ENCODE data around the gene CIPC. TPM values are rescaled to one million over a fixed set of nuclear protein-coding genes. Genes with fewer than 3 reads are reported as not detected.
A peak's percentile ranks its signal among the peaks of the same experiment; 100 is the strongest.

CIPC gene
- total RNA-seq, 1 donor: 23.7 TPM

DNA sequence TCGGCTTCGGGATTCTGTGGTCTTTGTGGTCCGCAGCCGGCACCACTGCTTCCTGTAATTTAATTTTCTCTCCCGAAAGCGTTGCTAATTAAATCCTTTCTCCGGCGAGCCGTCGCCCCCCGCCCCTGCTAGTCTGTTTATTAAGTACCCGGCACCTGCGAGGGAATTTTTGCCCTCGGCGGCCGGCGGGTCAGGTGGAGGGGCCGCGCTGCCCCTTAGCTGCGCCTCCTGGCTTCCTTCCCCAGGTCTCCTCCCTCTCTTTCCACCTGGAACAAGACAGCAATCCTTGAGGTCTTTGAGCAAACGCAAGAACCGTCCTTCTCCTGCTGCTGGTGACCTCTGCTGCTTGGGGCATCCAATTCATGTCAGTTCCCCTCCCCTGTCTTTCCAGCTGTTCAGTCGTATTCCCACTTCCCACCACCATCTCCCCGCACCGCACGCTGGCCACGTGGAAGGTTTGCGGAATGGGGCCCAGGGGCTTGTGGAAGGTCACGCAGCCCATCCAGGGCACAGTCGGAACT is 27.3 kb downstream of the CIPC start:
- TF ChIP-seq, protein P1, sequence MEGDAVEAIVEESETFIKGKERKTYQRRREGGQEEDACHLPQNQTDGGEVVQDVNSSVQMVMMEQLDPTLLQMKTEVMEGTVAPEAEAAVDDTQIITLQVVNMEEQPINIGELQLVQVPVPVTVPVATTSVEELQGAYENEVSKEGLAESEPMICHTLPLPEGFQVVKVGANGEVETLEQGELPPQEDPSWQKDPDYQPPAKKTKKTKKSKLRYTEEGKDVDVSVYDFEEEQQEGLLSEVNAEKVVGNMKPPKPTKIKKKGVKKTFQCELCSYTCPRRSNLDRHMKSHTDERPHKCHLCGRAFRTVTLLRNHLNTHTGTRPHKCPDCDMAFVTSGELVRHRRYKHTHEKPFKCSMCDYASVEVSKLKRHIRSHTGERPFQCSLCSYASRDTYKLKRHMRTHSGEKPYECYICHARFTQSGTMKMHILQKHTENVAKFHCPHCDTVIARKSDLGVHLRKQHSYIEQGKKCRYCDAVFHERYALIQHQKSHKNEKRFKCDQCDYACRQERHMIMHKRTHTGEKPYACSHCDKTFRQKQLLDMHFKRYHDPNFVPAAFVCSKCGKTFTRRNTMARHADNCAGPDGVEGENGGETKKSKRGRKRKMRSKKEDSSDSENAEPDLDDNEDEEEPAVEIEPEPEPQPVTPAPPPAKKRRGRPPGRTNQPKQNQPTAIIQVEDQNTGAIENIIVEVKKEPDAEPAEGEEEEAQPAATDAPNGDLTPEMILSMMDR (IDR thresholded peaks at IDR 0.05; ENCODE audit: insufficient read depth, low read depth, low read length): no peak
- no peak for DNase-seq (ENCODE audit: low read depth)
- H3K4me3 ChIP-seq (ENCODE audit: low read depth, low read length): peak overlapping the region; percentile 14

DNA sequence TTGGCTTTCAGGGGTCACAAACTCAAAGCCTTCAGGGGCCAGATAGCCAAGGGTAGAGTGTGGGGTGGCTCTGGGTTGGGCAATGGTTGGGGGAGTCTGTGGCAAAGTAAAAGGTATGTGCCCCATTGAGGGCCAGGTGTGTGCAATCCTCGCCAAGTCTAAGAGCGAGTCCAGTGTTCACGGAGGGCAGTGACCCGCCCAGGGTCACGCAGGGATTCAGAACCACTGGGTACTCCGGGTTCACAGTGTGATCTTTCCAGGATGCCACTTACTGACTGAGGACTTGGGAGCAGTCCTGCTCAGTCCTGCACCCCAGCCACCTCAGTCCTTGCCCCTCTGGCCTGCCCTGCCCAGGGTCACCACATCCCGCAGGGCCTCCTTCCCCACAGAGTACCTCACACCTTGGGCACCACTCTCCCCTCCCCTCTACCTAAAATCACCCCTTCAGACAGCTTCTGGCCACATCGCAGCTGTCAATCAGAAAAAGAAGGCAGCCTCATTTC is 27.8 kb downstream of the CIPC start:
- DNase-seq (ENCODE audit: low read depth): no peak

DNA sequence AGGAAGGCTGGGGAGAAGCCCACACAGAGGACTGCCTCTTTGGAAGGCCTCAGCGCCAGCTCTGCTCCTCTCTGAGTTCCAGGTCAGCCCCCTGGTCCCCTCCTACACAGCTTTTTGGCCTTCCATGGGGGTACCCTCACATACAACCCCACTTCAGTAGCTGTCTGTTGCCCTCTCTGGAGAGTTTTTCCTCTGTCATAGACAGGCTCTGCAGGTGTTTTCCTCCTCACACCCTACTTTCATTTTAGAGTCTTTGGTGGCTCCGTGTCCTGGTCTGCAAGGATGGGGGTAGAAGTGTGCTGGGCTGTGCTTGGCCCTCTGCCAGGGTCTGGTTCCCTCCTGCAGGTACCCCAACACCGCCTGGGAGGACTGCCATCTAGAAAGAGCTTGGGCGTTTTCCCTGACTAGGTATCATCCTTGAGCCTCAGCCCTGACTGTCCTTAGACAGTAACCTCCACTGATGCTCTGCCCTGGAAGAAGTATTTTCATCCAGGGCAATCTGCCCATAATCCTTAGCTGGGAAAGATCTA is 28.5 kb downstream of the CIPC start:
- no peak for DNase-seq (ENCODE audit: low read depth)

More for the DNA sequence above, 27.8 kb downstream of the CIPC start:
- TF ChIP-seq, protein P1 (IDR thresholded peaks at IDR 0.05; ENCODE audit: insufficient read depth, low read depth, low read length): no peak
- H3K4me3 ChIP-seq (ENCODE audit: low read depth, low read length): no peak overlapping the region

DNA sequence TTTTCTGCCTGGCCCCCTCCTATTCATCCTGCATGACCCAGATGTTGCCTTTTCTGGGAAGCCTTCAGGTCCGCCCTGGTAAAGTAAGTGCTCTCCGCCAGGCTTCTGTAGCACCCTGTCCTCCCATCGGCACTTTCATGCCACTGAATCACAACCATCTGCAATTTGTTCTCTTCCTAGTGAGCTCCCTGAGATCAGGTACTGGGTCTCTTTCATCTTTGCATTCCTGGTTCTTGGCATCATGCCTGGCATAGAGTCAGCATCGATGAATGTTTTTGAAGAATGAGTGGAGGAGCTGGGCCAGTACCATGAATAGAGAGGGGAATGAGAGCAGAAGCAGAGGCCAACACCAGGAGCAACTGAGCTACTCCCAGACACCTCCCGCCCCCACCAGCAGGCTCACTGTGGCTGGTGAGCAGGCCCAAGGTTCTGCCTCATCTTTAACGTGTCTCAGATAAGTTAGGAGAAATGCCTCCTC is 30.4 kb downstream of the CIPC start:
- no peak overlapping the region for H3K4me3 ChIP-seq (ENCODE audit: low read depth, low read length)
- TF ChIP-seq, protein P1 (IDR thresholded peaks at IDR 0.05; ENCODE audit: insufficient read depth, low read depth, low read length): no peak
- DNase-seq (ENCODE audit: low read depth): no peak

More for the DNA sequence above, 28.5 kb downstream of the CIPC start:
- H3K4me3 ChIP-seq (ENCODE audit: low read depth, low read length): no peak overlapping the region
- TF ChIP-seq, protein P1 (IDR thresholded peaks at IDR 0.05; ENCODE audit: insufficient read depth, low read depth, low read length): no peak

DNA sequence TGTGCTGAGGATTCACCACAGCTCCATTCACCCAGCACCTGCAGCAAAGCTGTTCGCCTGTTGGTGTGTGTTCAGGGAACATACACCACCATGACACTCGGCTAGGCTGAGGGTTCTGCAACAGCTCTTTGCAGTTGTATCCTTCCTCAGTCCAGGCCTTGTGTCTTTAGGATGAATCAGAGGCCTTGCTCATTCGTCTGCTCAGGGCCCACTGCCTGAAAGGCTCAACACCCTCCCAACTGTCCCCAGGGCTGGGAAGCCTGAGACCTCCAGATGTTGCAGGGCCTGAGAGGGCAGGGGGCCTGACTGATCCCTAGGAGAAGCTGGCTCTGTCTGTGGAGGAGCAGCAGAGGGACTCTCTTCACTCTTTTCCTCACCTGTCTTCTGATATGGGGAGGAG is 32.3 kb downstream of the CIPC start:
- TF ChIP-seq, protein P1 (IDR thresholded peaks at IDR 0.05; ENCODE audit: insufficient read depth, low read depth, low read length): no peak
- DNase-seq (ENCODE audit: low read depth): no peak
- no peak overlapping the region for H3K4me3 ChIP-seq (ENCODE audit: low read depth, low read length)

DNA sequence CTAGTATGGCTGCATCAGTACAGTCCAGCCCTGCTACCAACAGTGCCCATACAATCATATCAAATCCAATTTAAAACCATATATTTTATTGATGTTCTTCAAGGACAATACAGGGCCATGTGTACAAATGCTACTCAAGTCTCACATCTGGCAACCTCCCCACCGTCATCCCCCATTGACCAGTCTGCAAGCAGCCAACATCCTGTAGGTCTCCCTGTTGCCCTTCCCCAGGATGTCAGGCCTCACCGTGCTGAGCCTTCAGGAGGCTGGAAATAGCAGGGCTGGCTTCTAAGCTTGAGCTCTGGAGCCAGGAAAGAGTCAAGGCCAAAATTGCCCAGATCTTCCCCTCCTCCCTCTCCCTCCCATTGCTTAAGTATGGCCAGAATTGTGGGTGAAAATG is 33.1 kb downstream of the CIPC start:
- no peak for DNase-seq (ENCODE audit: low read depth)

More for the DNA sequence above, 33.1 kb downstream of the CIPC start:
- no peak overlapping the region for H3K4me3 ChIP-seq (ENCODE audit: low read depth, low read length)
- TF ChIP-seq, protein P1 (IDR thresholded peaks at IDR 0.05; ENCODE audit: insufficient read depth, low read depth, low read length): no peak
